NCI-H1092 treated with DMSO at 0.1 percent for 48 hours (cell line): ENCODE data around the gene CCDC187.

Source experiments
- DNase-seq: peaks from one replicate; lab custom pipeline; 2025; lab: John Stamatoyannopoulos, UW

Gene CCDC187

DNA sequence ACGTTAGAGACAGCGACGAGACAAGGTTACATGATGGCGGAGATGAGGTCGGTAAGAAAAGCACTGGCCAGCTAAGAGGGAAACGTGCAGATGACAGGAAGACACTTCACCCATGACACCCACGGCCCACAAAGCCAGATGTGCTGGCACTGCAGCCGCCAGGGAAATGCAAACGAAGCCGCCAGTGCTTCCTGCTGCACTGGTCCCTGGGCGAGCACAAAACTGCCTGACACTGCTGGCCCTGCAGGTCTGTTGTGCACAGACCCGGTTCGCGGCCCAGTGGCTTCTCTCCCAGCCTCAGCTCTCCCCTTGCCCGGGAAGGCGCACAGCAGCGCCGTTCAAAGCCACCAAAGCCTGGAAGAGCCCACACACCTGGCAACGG is 78.5 kb downstream of the CCDC187 start:
- DNase-seq, result no peak

DNA sequence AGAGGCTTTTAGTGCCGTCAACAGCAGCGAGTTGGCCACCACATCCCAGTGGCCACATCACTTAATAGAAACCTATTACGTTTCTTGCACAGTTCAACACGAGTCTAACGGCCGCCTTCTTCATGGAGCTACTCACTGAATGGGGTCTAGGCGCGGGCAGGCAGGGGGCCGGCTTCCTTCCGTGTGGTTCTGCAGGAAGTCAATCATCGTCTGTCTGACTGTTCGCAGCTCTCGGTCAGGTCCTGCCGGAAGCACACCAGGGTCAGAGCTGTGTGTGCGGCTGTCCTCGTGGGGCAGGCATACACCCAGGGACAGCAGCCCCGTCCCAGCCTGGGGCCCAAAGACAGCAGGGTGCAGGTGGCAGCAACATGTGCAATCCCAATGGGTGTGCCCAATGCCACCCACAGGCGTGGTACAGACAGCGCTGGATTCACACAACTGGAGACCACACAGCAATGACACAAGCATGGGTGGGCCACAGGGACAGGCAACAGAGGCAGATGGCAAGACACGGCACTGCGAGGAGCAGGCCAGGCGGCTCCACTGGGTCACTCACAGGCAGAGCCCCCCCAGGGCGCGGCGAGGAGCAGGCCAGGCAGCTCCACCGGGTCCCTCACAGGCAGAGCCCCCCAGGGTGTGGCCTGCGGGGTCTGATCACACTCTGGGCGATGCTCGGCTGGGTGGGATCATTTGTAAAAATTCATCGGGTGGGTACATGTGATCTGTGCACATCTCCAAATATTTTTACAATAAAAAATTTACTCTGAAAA is 79.8 kb downstream of the CCDC187 start:
- no peak for DNase-seq

- no peak for DNase-seq
Observed at GRCh38 chr9:136222906-136223285, 81.0 kb downstream of the CCDC187 start.

GRCh38 chr9:136222166-136222905 is 81.6 kb downstream of the CCDC187 start:
- DNase-seq, result no peak

- no peak for DNase-seq
Observed at GRCh38 chr9:136220017-136220729, 83.7 kb downstream of the CCDC187 start.

GRCh38 chr9:136219276-136219675 is 84.6 kb downstream of the CCDC187 start:
- DNase-seq, result no peak

DNA sequence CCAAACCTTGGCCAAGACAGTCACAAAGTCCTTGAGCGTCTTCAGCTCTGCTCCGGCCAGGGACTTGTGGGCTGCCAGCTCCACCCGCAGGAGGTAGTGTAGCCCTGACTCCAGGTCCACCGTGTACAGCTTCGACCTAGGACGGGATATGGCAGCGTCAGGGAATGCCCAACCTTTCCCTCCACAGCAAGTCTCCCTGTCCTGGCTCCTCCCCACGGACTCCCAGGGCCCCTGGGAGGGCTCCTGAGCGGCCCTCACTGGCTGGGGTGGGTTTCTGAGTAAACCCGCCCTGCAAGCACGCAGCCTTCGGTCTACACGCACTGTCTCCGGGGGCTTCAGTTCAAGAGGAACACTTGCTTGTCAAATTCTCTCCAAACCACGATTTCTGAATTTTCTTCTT is 85.2 kb downstream of the CCDC187 start:
- no peak for DNase-seq

- no peak for DNase-seq
Observed at GRCh38 chr9:136218271-136218670, 85.6 kb downstream of the CCDC187 start.

GRCh38 chr9:136216541-136217244 is 87.2 kb downstream of the CCDC187 start:
- DNase-seq, result no peak

- DNase-seq, result no peak
Observed at GRCh38 chr9:136213733-136214132, 90.2 kb downstream of the CCDC187 start.

DNA sequence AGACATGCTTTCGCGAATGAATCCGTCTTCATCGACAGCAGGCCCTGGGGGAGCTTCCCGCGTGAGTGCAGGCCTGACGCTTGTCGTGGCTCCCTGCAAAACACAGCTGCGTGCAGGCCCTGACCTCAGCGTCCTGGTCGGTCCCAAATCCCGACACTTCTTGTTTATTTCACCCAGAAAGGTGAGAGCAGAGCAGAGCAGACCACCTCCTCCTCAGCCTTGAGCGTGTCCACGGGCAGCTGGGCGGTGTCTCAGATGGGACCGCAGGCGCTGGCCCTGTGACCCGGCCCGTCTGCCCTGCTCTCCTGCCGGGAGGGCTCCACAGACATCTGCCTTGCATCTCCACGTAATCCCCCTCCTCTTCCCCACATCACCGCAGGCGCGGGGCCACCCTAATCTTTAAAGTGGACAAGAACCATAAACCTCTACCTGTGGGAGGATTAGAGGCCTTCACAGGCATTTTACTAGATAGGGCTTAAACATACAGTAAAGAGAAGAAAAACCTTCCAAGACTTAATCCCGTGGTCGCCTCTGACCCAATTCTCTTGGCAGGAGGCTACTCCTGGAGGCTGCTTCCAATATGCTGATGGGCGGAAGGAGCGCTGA is 91.4 kb downstream of the CCDC187 start:
- DNase-seq, result no peak

- DNase-seq, result no peak
Observed at GRCh38 chr9:136211441-136212344, 92.2 kb downstream of the CCDC187 start.

GRCh38 chr9:136211006-136211405 is 92.9 kb downstream of the CCDC187 start:
- DNase-seq, result no peak

- DNase-seq, result no peak
Observed at GRCh38 chr9:136210276-136210675, 93.6 kb downstream of the CCDC187 start.

GRCh38 chr9:136209786-136210185 is 94.1 kb downstream of the CCDC187 start:
- no peak for DNase-seq

GRCh38 chr9:136209232-136209631 is 94.7 kb downstream of the CCDC187 start:
- DNase-seq, result no peak

DNA sequence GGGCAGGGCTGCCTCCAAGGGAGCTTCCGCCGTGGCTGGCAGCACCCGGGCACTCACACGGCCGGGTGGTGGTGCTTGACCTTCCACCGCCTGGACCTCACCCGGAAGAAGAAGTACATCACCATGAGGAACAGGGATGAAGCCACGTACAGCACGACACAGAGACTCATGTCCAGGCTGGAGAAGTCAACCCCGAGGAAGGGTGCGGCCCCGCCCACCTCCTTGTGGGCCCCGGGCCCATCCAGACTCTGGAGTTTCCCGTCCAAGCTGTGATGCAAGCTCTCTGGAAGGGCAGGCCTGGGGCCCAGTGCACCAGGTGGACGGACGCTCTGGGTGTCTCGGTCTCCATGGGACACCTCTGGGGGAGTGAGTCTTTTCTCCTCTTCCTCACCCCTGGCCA is 95.2 kb downstream of the CCDC187 start:
- DNase-seq, result no peak

GRCh38 chr9:136207616-136208015 is 96.3 kb downstream of the CCDC187 start:
- no peak for DNase-seq

DNA sequence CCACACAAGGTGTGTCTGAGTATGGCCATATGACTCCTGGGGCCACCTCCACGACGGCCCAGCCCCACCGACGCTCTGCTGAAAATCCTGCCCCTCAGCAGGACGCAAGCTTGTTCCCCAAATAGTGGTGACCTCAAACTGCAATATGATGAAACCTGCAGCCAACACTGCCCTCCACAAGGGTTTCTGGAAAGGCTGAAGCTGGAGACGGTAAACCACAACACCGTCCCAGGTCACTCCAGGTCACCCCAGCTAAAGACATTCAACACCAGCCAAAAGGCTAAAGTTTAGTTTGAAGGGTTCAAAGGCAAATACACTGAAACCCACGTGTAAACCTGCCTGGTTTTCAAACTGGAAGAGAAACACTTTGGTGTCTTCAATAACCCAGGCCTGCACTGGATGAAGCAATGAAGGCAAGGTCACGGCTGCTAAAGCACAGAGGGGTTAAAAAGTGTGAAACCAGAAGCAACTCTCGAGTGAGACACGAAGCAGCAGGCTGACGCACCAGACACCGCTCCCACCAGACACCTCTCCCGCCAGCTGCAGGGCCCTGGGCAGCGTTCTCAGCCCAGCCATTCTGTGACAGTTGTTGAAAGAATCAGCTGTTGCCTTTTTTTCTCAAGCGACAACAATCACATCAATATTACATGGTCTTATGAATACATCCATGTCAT is 97.2 kb downstream of the CCDC187 start:
- no peak for DNase-seq

DNA sequence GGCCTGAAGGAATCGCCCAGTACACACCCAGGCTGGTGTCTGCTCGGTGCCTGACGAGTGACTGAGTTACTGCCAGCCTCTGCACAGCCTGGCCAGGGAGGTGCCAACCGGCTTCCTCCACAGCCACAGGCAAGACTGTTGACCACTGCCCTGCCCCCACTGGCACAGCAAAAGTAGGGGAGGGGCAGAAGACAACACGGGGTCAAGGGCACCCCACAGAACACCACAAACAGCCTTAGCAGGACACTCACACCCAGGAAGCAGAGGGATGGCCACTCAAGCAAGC is 98.2 kb downstream of the CCDC187 start:
- no peak for DNase-seq
